ENCODE data around the gene NEK4.

GRCh38 chr3:52688266-52688665, 82.5 kb downstream of the NEK4 start:
- no peak for TF ChIP-seq CTCF (conservative IDR thresholded peaks at IDR 0.05; ENCODE audit: low read depth, low read length)
- TF ChIP-seq EZH2 (IDR thresholded peaks at IDR 0.05; ENCODE audit: borderline replicate concordance, low read depth, low read length, poor library complexity, severe bottlenecking) = no peak
